ENCODE data around the gene DTYMK.

GRCh38 chr2:241692448-241692847 is 5.8 kb upstream of the DTYMK start:
- TF ChIP-seq POLR2A (IDR thresholded peaks at IDR 0.05; ENCODE audit: low read depth, low read length) (no peak), CTCF (IDR thresholded peaks at IDR 0.05; ENCODE audit: extremely low read depth in 1 of 2, insufficient read depth in 1 of 2, low read depth in 1 of 2, low read length in 2 of 2) (no peak), EZH2 (IDR thresholded peaks at IDR 0.05; ENCODE audit: borderline replicate concordance, low read depth, low read length, severe bottlenecking) (no peak)
